ENCODE data around the gene C11orf54.

C11orf54 gene

DNA sequence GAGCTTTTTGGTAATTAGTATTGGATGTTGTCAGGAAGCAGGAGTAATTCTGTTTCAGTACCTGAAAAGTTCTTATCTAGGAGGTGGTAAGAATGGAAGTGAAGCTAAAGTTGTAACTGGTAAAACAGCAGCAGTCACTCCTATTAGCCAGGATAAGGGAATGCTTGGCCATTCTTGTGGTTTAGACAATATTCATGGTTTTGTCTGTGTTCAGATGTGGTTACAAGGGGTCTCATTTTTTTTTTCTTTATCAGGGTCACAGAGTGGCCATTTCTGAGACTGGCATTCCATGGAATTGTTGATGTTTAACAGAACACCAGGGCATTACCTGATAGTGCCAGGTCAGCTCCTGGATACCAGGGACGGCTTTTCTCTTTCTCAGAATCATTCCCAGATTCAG, 24.0 kb upstream of the C11orf54 start:
- no peak overlapping the region for H3K4me3 ChIP-seq (ENCODE audit: low read depth, low read length, poor library complexity, severe bottlenecking)
- H3K4me2 ChIP-seq (ENCODE audit: low read length), result no peak overlapping the region
- H3K4me1 ChIP-seq (ENCODE audit: insufficient read depth, low read length, severe bottlenecking), result peaks cover 16% of the 10 kb centered on the region
- H3K9me3 ChIP-seq (ENCODE audit: low read length), result no peaks in the 10 kb centered on the region
- H3K9me2 ChIP-seq (ENCODE audit: low read depth, low read length), result no peaks in the 10 kb centered on the region
- H2AFZ ChIP-seq (ENCODE audit: low read length), result no peak overlapping the region
- H3K79me2 ChIP-seq (ENCODE audit: insufficient read depth, low read length), result no peaks in the 10 kb centered on the region
- no peaks in the 10 kb centered on the region for H3K27me3 ChIP-seq (ENCODE audit: insufficient read depth, low read length)
- no peaks in the 10 kb centered on the region for H4K20me1 ChIP-seq (ENCODE audit: insufficient read depth, low read length)
- TF ChIP-seq, protein P1, sequence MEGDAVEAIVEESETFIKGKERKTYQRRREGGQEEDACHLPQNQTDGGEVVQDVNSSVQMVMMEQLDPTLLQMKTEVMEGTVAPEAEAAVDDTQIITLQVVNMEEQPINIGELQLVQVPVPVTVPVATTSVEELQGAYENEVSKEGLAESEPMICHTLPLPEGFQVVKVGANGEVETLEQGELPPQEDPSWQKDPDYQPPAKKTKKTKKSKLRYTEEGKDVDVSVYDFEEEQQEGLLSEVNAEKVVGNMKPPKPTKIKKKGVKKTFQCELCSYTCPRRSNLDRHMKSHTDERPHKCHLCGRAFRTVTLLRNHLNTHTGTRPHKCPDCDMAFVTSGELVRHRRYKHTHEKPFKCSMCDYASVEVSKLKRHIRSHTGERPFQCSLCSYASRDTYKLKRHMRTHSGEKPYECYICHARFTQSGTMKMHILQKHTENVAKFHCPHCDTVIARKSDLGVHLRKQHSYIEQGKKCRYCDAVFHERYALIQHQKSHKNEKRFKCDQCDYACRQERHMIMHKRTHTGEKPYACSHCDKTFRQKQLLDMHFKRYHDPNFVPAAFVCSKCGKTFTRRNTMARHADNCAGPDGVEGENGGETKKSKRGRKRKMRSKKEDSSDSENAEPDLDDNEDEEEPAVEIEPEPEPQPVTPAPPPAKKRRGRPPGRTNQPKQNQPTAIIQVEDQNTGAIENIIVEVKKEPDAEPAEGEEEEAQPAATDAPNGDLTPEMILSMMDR (IDR thresholded peaks at IDR 0.05; ENCODE audit: low read length), result no peak
- no peak for TF ChIP-seq EZH2 (IDR thresholded peaks at IDR 0.05; ENCODE audit: borderline replicate concordance, low read length)
- no peaks in the 10 kb centered on the region for H3F3A ChIP-seq (ENCODE audit: insufficient read depth, low read length)
- H3K27ac ChIP-seq (ENCODE audit: low read depth, low read length, poor library complexity, severe bottlenecking), result peak overlapping the region; percentile 58
- H3K36me3 ChIP-seq (ENCODE audit: insufficient read depth, low read length), result peaks cover 71% of the 10 kb centered on the region
- H3K9ac ChIP-seq (ENCODE audit: low read length), result no peak overlapping the region

DNA sequence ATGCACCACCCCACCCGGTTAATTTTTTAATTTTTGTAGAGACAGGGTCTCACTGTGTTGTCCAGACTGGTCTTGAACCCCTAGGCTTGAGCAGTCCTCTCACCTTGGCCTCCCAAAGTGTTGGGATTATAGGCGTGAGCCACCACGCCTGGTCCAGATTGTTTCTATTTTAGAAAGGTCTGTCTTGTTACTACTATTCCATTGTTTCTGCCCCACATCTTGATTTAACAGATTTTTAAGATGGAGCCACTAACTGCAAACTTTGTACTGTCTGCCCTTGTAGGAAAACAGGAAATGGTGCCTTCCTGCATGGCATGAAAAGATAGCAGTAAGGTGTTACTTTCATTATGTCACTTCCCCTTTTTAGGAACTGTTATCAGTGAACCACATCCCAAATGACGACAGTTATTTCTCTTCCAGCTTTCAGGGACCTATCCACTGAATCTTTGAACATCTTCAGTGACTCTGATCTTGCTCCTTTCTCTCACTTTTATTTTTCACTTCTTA, 23.4 kb upstream of the C11orf54 start:
- peaks cover 72% of the 10 kb centered on the region for H3K36me3 ChIP-seq (ENCODE audit: insufficient read depth, low read length)
- peaks cover 16% of the 10 kb centered on the region for H3K4me1 ChIP-seq (ENCODE audit: insufficient read depth, low read length, severe bottlenecking)
- TF ChIP-seq, protein P1 (IDR thresholded peaks at IDR 0.05; ENCODE audit: low read length), result no peak
- TF ChIP-seq EZH2 (IDR thresholded peaks at IDR 0.05; ENCODE audit: borderline replicate concordance, low read length), result no peak
- no peaks in the 10 kb centered on the region for H4K20me1 ChIP-seq (ENCODE audit: insufficient read depth, low read length)
- no peaks in the 10 kb centered on the region for H3K27me3 ChIP-seq (ENCODE audit: insufficient read depth, low read length)
- H3K9me2 ChIP-seq (ENCODE audit: low read depth, low read length), result no peaks in the 10 kb centered on the region
- no peak overlapping the region for H2AFZ ChIP-seq (ENCODE audit: low read length)
- no peak overlapping the region for H3K9ac ChIP-seq (ENCODE audit: low read length)
- peak overlapping the region; percentile 58 for H3K27ac ChIP-seq (ENCODE audit: low read depth, low read length, poor library complexity, severe bottlenecking)
- no peaks in the 10 kb centered on the region for H3K79me2 ChIP-seq (ENCODE audit: insufficient read depth, low read length)
- H3K4me2 ChIP-seq (ENCODE audit: low read length), result no peak overlapping the region
- no peaks in the 10 kb centered on the region for H3K9me3 ChIP-seq (ENCODE audit: low read length)
- no peak overlapping the region for H3K4me3 ChIP-seq (ENCODE audit: low read depth, low read length, poor library complexity, severe bottlenecking)
- H3F3A ChIP-seq (ENCODE audit: insufficient read depth, low read length), result no peaks in the 10 kb centered on the region

DNA sequence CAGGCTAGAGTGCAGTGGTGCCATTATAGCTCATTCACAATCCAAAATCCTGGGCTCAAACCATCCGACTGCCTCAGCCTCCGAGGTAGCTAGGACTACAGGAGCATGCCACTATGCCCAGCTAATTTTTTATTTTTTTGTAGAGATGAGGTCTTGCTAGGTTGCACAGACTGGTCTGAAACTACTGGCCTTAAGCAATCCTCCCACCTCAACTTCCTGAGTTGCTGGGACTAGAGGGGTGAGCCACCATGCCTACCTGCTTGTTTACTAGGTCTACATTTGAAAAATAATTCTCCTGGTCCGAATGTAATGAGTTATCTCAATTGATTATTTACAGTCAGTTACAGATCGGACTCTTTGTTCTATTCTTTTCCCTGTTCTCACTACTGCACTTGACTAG, 22.2 kb upstream of the C11orf54 start:
- Histone ChIP-seq H3K4me3 (ENCODE audit: low read depth, low read length, poor library complexity, severe bottlenecking) (no peak overlapping the region), H3K4me2 (ENCODE audit: low read length) (no peak overlapping the region), H3K4me1 (ENCODE audit: insufficient read depth, low read length, severe bottlenecking) (peaks cover 16% of the 10 kb centered on the region), H3K36me3 (ENCODE audit: insufficient read depth, low read length) (peaks cover 70% of the 10 kb centered on the region), H3K9me2 (ENCODE audit: low read depth, low read length) (no peaks in the 10 kb centered on the region), H3K9me3 (ENCODE audit: low read length) (no peaks in the 10 kb centered on the region), H3K27me3 (ENCODE audit: insufficient read depth, low read length) (no peaks in the 10 kb centered on the region), H4K20me1 (ENCODE audit: insufficient read depth, low read length) (no peaks in the 10 kb centered on the region), H3K27ac (ENCODE audit: low read depth, low read length, poor library complexity, severe bottlenecking) (no peak overlapping the region), H2AFZ (ENCODE audit: low read length) (no peak overlapping the region), H3K9ac (ENCODE audit: low read length) (no peak overlapping the region), H3K79me2 (ENCODE audit: insufficient read depth, low read length) (no peaks in the 10 kb centered on the region), H3F3A (ENCODE audit: insufficient read depth, low read length) (no peaks in the 10 kb centered on the region)
- TF ChIP-seq EZH2 (IDR thresholded peaks at IDR 0.05; ENCODE audit: borderline replicate concordance, low read length), result no peak
- TF ChIP-seq, protein P1 (IDR thresholded peaks at IDR 0.05; ENCODE audit: low read length), result no peak
